ENCODE results near the gene PRAMEF26.
"Not testable (repeated sequence)": the region's sequence is repeated elsewhere in the genome, so short reads cannot be mapped to it uniquely, and the experiment has no call there.

GRCh38 chr1:13201309-13201708, 45.5 kb upstream of the PRAMEF26 start, which contains the start of gene PRAMEF13:
- not testable (repeated sequence) for TF ChIP-seq SUZ12 (IDR thresholded peaks at IDR 0.05; ENCODE audit: low read length); POLR2AphosphoS5 (IDR thresholded peaks at IDR 0.05; ENCODE audit: low read depth, low read length); HDAC6 (IDR thresholded peaks at IDR 0.05; ENCODE audit: low read depth, low read length); JUND (IDR thresholded peaks at IDR 0.05; ENCODE audit: low read length); BRCA1 (IDR thresholded peaks at IDR 0.05; ENCODE audit: low read depth, low read length); POU5F1 (IDR thresholded peaks at IDR 0.05; ENCODE audit: low read depth, low read length); MAX (IDR thresholded peaks at IDR 0.05)

Measured in H1 (cell line).